NCI-H2107 treated with DMSO at 0.1 percent for 48 hours (cell line): ENCODE data around the gene RDM1.

Source experiments
- DNase-seq: peaks from one replicate; lab custom pipeline; 2025; ENCODE audit not compliant: unreplicated experiment; lab: John Stamatoyannopoulos, UW

The RDM1 gene

DNA sequence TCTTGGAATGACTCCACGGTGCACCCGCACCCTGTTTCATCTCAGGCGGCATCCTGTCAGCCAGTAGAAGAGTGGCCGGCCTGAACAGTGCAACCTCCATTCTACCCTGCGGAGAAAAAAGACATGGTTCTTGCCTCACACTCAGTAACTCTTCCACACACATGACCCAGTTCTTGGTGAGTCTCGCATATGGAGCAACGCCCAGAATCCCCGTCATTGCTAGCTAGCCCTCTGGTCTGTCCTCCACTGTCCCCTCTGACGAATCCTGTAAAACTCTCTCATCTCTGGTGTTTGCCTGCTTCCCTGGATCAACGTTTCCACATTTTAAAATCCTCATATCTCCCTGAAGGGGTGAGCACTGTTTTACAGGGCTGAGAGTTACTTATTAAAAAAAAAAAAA is 4.2 kb upstream of the RDM1 start:
- no peak for DNase-seq

DNA sequence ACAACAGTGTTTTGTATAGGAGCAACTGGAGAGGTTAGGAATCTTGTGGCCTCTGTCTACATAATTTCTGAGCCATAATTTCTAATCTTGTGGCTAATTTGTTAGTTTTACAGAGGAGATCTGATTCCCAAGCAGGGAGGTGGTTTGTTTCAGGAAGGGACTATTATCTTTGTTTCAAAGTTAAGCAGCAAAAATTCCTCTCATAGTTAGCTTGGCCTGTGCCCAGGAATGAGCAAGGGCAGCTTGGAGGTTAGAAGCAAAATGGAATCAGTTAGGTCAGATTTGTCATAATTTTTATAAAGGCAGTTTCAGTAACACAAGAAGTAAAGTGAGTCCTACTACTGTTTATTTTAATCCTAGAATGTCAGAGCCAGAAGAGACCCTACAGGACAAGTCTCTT is 2.0 kb upstream of the RDM1 start:
- DNase-seq: no peak

DNA sequence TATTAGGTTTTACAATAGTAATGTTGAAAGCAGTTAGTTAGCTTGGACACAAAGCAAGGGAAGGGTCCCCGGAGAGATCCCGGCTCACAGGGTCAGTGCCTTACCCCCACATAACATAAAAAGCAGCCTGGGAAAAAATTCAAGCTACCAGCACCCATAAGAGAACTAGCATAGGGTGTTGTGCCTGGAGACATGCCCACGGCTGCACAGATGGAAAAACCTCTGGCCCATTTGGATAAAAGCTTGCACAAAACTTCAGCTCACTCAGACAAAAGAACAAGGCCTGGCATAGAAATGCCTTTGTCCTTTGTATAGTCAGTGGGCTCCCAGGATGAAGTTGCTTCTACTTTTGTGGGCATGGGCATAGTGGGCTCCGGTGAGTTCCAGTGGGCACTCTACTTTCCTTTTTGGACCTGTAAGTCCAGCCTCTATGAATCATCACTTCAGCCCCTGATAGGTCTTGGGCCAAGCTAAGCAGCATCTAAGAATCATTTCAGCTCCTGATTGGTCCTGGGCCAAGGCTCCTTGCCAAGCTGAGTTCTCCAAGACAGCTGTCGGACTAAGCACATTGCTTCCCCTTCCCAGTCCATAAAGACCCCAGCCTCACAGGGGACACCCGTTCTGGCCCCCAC is 1.3 kb upstream of the RDM1 start:
- DNase-seq: no peak

DNA sequence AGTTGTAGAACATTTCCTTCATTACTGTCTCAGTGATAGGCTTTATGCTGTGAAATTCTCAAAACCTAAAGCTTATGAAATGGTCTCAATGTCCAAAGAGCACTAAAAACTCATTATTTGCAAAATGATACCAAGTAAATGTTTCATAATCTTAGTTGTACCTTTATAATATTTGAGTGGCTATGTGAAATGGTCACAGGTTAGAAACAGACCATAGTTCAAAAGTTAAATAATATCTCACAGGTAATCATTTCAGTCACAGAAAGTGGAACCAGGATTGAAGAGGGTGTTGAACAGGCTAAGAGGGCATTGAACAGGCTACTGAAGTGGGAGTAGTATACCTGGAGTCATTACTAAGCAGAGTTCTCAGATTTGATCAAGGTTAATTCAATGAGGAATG is 2.9 kb downstream of the RDM1 start:
- no peak for DNase-seq

DNA sequence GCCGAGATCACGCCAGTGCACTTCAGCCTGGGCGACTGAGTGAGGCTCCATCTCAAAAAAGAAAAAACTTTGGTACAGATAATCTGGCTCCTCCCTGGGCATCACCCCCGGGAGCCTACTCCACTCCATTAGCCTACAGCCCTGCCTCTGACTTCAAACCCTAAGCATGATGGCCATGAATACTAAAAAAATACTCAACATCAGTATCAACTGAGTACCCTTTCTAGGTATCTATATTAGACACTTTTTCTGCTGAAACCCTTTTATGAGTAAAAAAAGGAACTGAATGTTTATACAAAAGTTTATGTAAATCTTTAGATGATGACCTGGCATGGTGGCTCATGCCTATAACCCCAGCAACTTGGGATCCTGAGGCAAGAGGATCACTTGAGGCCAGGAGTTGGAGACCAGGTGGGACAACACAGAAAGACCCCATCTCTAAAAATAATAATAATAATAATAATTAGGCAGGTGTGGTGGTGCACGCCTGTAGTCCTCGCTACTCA is 6.9 kb downstream of the RDM1 start:
- DNase-seq: no peak

DNA sequence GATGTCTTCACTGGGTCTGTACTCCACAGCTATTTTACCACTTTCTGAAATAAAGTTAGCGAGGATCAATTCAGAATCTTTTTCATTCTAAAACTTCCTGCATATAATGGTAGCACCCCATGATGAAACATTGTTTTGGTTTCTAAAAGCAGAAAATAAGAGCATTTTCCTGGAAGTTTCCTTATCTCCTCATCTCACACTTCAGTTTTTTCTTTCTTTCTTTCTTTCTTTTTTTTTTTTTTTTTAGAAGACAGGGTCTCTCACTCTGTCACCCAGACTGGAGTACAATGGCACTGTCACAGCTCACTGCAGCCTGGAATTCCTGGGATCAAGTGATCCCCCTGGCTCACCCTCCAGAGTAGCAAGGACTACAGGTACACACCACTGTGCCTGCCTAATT is 10.3 kb downstream of the RDM1 start:
- DNase-seq: no peak

DNA sequence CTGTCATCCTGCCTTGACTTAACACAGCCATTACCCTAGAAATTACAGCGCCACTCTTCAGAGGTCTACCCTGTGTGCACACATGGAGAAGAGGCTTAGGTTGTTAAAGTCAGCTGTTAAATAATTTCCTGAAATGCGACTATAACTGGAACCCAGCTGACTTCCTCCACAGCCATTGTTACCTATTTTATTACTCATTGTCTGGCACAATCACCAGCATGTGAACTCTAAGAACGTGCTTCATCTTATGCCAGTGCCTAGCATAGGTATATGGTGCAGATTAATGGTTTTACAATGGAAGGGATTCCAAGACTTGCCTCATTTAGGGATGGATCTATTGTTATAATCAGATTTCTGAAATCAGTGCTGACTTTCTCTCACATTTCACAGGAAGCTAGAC is 11.9 kb downstream of the RDM1 start:
- DNase-seq: no peak

DNA sequence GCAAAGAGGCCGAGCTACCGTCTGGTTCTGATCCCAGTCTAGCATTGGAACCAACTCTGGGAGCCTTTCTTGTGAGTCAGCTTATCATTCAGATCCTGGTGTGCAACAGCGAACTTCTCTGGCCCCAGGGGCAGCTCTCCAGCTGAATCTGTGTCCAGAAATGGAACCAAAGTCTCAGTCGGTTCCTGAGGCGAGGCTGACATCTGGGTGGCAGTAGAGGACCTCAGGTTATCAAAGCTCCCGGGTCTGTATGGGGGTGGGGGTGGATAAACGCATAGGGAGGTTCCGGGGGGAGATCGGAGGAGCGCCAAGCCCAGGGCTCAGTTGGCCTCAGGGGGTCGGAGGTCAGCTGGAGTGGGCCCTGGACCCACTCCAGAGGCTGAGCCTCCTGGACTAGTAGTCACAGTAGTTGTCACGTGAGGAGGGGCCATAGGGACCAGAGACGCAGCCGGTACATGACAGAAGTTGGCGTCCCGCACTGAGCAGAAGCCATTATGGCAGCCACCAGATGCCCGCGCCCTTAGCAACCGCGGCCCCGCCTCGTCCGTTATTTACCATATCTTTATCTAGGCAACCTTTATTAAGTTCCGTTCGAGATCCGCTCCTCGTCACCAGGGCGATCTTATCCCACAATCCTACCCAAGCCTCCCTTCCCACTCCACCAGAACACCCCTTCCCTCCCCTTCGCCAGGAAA is 12.9 kb downstream of the RDM1 start:
- DNase-seq: no peak

DNA sequence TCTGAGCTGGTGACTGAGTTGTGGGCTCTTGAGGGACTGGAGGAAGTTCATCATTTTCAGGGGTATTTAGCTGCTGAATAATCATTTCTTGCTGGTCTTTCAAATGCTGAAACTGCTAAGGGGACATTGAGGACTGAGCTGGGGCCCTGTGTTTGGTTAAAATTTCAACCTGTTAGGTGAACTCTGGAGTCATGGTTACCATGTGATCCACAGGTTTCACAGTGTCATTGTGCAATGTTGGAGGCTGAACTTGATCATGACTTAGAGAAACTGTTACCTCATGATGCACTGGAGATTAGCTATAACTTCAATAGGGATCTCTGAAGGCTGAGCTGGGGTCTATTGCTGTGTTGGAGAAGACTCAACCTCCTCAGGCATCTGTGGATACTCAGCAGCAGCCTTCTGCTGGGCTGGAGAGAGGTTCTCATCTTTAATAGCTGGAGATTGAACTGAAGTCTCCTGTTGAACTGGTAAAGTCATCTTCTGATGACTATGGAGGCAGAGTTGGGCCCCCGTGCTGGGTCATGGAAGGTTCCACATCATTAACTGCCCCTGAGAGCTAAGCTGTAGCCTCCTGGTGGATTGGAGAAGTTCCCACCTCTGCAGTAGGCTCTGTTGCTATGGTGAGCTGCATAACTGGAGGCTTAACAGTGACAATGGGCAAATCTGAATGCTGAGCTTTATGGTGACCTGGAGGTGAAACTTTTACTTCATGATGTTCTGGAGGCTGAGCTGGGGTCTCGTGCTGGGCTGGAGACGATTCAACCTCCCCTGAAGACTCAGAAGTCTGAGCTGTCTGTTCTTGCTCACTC is 15.2 kb downstream of the RDM1 start:
- no peak for DNase-seq

DNA sequence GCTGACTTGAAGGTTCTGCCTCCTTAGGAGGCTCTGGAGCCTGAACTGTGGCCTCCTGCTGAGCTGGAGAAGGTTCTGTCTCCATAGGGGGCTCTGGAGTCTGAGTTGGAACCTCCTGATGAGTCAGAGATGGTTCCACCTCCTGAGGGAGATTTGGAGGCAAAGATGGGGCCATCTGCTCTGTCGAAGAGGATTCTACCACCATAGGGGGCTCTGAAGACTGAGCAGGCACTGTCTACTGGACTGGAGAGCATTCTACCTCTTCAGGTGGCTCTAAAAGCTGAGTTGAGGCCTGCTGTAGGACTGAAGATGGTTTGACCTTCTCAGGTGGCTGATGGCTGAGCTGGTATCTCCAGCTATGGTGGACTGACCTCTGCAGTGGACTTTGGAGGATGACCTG is 16.2 kb downstream of the RDM1 start:
- DNase-seq: no peak

DNA sequence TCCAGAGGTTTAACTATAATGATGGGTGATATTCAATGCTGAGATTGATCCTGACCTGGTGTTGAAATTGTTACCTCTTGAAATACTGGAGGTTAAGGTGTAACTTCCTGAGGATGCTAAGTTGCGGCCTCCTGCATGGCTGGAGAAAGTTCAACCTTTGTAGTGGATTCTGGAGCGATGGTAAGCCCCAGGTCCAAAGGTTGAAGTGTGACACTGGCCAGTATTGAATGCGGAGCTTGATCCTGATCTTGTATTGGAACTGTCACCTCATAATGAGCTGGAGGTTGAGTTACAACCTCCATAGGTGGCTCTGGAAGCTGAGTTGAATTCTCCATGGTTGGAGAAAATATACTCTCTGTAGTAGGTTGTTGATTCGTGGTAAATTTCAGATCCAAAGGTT is 17.0 kb downstream of the RDM1 start:
- DNase-seq: no peak

DNA sequence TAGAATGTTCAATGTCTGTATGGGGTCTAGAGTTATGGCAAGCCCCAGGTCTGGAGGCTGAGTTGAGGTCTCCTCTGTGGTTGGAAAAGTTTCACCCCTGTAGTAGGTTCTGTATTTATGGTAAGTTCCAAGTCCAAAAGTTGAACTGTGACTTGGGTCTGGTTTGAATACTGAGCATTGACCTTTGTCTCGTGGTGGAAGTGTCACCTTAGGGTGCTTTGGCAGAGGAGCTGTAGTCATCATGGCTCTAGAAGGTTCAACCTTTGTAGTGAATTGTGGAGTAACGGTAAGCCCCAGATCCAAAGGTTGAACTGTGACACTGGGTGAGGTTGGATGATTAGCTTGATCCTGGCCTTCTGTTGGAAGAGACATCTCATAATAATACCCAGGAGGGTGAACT is 17.6 kb downstream of the RDM1 start:
- DNase-seq: no peak

DNA sequence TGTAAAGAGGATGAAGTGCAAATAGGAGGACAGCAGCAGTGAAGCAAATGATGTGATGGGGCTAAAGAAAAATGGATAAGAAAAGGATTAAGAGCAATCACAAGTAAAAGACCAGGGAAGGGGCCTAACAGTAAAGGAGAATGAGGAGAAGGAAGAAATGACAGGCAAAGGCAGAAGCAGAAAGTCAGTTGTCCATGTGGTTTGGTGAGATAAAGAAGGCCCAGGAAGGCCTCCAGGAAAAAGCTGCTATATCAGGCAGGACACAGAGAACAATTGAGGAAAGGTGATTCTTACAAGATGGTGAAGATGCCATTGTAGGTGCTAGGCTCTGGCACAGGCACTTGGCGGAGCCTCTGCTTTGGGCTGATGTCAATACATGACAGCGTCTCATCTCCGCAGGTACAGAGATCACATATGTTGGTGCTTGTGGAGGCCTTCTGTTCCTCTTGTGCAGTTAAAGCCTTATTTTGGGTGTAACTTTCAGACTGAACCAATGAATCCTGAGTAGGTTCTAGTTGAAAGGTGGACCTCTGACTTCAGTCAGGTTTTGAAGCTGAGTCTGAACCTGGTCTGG is 18.1 kb downstream of the RDM1 start:
- no peak for DNase-seq

DNA sequence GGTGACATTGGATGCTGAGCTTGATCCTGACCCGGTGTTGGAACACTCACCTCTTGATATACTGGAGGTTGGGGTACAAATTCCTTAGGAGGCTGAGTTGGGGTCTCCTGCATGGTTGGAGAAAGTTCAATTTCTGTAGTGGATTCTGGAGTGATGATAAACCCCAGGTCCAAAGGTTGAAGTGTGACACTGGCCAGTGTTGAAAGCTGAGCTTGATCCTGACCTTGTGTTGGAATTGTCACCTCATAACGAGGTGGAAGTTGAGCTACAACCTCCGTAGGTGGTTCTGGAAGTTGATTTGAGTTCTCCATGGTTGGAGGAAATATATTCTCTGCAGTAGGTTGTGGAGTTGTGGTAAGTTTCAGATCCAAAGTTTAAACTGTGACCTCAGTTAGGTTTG is 21.2 kb downstream of the RDM1 start:
- no peak for DNase-seq

DNA sequence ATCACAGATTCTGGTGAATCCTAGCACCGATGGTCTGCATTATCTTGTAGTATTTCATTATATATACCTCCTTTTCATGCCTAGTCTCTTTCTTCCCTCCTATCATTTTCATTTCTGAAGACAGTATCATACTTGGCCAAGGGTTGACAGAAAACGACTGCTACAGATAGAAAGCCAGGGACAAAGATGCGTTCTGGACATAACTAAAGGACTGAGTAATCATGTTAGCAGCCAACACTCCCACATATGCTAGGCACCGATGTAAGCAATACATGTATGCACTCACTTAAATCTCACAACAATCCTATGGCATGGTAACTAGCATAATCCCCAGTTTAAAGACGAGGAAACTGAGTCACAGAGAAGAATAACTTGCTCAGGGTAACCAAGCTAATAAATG is 22.9 kb downstream of the RDM1 start:
- no peak for DNase-seq

DNA sequence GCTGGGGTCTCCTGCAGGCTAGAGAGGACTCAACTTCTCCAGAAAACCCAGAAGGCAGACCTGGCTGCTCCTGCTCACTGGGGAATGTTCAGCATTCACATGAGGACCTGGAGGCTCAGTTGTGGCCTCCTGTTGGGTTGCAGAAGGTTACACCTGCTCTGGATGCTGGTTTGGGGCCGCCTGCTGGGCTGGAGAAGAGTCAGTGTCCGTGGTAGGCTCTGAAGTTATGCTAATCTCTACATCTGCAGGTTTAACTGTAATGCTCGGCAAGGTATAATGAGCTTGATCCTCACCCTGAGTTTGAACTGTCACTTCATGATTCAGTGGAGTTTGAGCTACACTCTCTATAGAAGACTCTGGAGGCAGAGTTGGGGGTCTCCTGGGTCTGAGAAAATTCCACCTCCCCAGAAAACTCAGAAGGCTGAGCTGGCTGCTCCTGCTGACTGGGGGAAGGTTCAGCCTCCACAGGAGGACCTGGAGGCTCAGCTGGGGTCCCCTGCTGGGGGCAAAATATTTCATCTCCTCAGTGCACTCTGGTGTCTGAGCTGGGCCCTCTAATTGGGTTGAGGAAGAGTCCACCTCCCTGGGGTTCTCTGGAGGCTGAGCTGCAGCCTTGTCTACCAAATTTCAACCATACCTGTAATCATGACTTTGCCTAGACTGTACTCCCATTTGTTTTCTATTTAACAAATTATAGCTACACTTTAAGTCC is 23.5 kb downstream of the RDM1 start:
- no peak for DNase-seq

DNA sequence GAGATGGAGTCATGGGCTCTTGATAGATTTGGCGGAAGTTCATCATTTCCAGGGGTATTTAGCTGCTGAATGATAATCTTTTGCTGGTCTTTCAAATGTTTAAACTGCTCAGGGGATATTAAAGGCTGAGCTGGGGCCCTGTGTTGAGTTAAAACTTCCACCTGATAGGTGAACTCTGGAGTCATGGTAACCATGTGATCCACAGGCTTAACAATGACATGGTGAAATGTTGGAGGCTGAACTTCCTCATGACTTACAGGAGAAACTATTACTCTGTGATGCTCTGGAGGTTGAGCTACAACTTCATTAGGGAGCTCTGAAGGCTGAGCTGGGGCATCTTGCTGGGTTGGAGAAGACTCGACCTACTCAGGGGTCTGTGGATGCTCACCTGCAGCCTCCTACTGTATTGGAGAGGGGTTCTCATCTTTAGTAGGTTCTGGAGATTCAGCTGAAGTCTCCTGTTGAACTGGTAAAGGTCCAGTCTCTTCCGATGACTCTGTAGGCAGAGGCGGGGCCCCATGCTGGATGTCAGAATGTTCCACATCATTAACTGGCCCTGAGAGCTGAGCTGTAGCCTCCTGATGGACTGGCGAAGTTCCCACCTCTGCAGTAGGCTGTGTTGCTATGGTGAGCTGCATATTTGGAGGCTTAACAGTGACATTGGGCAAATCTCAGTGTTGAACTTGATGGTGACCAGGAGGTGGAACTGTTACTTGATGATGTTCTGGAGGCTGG is 24.2 kb downstream of the RDM1 start:
- DNase-seq: no peak

DNA sequence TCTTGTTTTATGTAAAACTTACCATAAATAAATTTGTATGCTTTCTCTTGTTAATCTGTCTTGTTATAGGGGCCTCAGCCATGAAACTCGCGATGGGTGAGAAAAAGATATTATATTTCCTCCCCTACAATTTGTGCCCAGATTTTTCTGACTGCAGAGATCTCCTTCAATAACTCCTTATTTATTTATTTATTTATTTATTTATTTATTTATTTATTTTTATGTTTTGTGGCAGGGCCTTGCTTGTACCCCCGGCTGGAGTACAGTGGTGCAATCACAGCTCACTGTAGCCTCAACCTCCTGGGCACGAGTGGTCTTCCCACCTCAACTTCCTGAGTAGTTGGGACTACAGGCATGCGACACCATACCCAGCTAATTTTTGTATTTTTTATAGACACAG is 27.1 kb downstream of the RDM1 start:
- no peak for DNase-seq

DNA sequence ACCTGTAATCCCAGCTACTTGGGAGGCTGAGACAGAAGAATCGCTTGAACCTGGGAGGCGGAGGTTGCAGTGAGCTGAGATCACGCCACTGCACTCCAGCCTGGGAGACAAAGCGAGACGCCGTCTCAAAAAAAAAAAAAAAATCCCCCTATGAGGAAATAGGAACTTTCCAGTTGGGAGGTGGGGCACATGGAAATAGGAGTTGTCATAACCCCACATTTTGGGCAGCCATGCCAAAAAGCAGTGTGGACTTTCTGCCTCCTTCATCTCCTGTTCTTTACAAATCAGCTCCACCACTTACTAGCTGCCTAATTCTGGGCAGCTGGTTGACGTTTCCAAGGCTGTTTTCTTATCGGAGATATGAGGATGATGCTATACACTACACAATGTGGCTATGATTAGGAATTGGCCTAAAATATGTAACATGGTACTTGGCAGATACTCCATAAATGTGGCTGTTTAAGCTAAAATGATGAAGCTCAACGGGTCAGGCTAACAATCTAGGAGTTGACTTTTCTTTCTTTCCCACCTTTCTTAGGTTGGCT is 28.9 kb downstream of the RDM1 start:
- DNase-seq: no peak
